CD4-positive, alpha-beta T cell treated with Interleukin-12 subunit alpha and Interleukin-12 subunit beta, for 1 hour (primary cell): ENCODE measurements around the gene SDC1.

Experiments used
- DNase-seq: peaks from one replicate; pipeline ENCODE4 v3.0.0-alpha.2; 2020

Gene SDC1

DNA sequence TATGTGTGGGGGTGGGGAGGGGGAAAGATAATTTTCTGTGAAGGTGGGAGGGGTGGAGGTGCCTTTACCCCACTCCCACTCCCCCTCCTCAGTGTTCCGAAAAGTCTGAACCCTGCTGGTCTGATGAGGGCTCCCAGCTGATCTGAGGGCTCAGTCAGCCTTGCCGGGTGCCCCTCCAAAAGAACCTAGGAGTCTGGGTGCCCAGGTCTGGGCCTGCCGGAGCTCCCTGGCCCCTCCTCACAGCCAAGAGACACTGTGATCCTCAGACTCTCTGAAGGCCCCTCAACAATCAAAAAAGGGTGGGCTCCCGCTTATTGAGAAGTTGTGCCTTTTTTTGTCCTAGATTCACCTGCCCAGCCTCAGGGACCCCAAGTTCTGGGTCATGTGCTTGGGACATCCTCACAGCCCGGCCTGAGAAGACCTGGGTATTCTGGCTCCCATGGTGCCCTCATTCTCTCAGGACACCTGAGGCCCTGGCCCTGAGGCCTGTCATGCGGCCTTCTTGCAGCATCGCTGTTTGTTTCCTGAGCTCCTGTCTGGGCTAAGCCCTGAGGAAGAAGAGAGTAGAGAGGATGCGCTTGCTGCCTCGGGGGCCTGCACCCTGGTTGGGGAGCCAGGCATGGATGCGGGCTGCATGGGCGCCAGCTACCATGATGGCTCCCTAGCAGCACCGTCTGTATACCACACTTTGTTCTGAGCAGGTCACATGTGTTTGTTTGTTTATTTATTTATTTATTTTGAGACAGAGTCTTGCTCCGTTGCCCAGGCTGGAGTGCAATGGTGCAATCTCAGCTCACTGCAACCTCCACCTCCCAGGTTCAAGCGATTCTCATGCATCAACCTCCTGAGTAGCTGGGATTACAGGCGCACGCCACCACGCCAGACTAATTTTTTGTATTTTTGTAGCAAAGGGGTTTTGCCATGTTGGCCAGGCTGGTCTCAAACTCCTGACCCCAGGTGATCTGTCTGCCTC, 44.0 kb downstream of the SDC1 start:
- DNase-seq: no peak

DNA sequence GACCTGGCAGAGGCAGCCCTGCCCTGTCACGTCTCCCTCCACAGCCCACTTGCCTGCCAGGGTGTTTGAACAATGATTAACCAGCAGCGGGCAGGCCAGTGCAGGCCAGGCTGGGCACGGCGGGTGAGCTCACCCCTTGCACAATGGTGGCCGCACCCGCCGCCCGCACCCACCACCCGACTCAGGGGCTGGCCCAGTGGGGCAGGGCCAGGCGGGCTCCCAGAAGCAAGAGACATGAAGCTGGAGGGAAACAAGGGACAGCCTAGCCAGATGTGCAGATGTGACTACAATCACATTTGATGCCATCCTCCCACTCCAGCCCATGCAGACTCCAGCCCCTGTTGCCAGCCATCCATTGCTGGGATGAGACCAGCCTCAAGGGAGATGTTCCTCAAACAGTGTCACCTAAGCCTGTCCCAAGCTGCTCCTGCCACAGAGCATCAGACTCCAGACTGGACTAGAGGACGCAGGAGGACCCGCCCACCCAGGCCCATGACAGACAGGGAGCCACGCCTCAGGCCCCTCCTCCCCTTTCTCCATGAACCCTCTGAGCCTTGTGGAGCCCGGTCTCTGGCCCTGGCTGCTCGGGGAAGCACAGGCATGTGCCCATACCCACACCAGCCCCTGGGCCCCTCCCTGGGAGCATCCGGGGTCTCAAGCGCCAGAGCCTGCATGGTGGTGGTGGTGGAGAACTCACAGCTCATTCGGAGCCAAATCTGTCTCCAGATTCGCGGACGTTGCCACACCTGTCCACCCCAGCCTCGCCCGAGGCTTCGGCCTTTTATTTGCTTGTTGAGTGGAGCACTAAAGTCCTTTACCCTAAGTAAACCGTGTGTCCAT, 45.0 kb downstream of the SDC1 start:
- no peak for DNase-seq

DNA sequence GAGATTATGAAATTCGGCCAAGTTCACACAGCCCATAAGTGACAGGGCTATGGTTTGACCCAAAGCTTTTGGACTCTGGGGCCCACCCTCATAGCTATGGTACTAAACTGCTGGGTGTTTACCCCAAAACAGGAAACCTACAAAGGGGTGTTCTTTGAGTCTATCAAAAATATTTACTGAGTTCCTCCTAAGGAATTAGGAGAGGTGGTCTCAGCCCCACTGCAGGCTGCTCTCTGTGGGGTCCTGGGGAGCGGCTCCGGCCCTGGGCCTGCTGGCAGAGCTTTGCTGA, 45.5 kb downstream of the SDC1 start:
- no peak for DNase-seq

DNA sequence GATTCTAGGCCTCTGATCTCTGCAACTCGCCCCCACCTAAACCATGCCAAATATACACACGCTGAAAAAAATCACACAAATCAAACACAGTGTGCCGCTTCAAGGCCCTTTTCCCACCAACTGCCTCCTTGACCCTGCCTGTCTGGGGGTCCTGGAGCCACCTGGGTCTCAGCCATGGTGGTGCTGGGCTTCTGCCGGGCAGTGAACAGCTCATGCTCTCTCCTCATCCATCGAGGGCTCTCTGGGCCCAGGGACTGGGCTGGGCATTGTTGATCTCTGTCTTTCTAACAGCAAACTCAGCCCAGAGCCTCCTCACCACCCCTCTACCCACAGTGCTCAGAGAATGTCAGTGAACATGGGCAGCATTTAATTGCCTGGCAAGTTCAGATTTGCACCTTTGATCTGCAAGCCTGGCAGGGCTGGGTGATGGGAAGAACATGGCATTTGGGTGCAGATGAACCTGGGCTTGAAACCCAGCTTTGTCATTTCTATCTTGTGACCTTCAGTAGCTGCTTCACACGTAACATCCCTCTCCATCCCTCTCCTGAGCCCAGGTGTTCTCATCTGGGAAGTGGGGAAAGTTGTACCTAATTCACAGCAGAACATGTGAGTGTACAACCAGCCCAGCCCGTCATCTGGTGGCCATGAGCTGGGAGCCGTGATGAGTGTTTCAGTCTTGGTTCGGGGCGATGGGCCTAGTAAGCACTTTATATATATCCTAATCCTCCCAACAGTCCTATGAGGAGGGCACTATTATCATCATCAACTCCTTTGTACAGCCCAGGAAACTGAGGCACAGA, 46.1 kb downstream of the SDC1 start:
- no peak for DNase-seq

DNA sequence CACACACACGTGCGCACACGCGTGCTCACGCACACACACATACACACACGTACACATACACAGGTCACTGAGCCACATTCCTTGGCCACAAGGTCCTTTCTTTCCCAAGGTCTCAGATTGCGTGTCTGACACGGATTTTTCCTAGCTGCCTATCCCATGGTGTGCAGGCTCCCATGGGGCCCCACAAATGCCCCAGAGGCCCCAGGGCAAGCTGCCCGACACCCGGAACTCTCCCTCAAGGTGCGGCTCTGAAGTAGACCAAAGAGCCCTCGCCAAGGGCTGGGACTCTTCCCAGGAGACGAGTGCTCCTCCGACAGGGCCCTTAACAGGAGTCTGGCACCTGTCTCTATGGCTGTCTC, 46.7 kb downstream of the SDC1 start:
- no peak for DNase-seq

DNA sequence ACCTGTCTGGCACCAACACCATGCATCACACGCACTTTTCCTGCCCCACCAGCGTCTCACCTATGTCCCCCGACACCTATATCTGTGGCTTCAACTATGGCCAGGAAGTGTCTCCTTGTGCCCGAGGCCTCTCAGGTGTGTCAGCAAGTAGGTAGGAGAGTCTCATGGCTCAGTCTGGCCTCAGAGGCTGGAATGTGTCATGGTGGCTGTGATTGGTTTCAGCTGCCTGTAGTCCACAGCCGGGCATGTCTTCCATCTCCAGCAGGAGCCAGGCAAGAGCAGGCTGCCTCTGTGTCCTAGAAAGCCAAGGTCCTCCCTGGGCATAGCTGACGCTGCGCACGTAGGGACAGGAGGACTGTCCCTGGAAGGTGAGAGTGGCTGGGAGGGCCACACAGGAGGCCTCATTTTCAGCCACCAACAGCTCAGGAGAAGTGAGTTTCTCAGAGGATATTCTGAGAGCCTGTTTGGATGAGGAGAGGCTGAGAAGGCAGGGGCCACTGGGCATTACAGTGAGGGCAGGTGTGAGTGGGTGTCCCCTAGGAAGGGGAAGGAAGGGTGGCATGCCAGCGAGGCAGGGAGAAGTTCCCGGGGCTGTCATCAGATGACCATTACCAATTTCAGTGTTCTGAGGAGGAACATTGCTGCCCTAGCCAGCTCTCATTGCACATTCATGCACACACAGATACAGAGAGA, 47.2 kb downstream of the SDC1 start:
- DNase-seq: no peak

DNA sequence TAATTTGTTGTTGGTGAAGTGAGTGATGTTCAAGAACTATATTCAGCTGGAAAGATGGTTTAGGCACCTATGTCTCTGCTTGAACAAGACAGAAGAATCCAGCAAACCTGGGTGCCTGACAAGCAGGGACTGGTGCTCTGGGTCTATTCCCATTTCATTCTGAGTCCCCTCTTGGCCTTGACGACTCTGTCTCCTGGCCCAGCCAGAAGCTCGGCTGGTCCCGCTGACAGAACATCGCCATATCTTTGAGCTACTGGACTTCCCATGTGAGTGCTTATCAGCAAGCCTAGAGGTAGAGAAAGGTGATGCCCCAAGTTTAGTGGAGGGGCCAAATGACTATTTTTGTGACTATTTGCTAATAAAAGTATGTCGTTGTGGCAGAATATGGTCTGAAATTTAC, 48.2 kb downstream of the SDC1 start:
- DNase-seq: no peak

DNA sequence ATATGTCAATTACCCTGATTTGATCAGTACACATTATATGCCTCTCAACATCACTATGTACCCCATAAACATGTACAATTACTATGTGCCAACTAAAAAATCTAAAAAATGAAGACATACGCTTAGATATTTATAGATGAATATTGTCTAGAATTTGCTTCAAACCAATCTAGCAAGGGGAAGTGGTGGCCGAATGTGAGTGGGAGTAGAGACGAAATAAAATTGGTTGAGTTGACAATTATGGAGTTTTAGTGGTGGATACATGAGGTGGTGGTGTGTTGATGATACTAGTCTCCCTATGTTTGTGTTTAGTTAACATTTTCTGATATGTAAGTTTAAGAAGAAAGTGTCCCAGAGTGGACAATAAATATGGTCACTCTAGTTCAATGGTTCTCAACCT, 49.0 kb downstream of the SDC1 start:
- DNase-seq: no peak

DNA sequence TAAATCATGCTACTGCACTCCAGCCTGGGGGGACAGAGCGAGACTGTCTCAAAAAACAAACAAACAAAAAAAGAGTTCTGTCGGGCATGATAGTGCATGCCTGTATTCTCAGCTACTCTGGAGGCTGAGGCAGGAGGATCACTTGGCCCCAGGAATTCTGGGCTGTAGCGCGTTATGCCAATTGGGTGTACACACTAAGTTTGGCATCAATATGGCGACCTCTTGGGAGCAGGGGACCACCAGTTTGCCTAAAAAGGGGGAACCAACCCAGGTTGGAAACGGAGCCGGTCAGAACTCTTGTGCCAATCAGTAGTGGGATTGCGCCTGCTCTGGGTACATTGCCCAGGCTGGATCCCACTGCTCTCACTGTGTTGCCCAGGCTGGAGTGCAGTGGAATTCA, 49.7 kb downstream of the SDC1 start:
- DNase-seq: no peak

DNA sequence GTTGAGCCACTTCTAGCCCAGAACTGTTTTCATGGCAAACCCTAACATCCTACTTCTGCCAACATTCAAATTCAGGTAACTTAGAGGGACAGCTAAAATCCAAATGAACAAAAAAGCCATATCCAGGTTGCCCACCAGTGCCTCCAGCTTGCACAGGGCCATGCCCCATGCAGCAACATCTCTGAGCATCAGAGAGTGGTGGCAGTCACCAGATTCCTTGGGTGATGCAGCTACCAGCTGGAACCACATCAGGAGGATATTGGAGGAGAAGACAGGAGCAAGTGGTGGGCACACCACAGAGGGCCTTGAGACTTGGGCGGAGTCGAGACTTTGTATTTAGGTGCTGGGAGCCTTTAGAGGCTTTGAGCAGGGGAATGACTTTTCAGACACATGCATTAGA, 50.5 kb downstream of the SDC1 start:
- no peak for DNase-seq

DNA sequence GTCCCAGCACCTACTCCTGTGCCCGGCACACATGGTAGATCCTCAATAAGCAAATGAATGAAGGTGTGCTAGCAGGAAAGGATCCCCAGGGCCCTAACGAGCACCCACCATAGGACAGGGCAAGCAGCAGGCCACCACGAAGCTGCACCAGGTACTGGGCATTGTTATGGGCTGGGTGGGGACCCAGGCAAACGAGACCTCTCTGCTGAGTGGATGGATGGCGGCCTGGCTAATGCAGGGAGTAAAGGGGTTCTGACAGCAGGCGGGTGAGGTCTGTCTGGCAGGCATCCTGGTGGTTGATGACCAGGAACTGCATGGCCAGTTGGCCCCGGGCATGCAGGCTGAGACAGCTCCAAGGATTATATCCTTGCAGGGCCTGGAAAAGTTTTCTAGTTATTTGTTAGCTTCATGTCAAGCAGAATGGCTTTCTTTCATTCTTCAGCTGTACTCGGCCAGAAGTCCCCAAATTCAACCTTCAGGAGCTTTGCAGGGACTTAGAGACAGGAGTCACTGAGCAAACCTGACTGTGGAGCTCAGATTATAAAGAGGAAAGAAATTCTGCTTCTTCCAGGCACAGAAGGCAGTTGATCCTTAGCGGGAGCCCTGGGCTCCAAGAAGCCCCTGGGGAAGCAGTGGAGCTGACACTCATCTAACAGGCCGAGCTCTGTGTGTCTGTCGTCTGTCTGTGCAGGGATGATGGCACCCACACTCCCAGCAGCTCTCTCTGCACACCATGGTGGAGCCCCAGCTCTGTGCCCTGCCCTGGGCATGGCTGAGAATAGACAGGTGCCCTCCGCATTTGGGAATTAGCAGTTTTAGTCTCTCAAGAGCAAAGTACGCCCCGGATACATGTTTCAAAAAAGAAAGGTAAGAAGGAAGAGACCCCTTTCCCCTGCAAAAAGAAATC, 51.2 kb downstream of the SDC1 start:
- no peak for DNase-seq

DNA sequence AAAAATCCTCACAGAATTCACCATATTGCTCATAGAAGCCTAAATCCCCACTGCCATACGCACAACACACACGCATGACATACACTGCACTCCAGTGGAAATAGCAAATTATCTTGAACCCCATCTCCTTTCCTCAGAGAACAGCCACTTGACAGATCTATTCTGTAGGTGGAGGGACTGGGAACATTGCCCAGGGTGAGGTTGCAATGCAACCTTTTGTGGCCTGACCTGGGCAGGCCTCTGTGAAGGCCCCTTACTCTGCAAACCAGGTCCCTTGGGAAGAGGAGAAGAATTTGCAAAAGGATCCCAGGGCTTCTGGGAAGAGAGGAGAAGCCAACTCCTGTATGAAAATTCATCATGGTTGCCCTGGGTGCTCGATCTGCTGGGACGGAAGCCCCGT, 51.9 kb downstream of the SDC1 start:
- DNase-seq: no peak

DNA sequence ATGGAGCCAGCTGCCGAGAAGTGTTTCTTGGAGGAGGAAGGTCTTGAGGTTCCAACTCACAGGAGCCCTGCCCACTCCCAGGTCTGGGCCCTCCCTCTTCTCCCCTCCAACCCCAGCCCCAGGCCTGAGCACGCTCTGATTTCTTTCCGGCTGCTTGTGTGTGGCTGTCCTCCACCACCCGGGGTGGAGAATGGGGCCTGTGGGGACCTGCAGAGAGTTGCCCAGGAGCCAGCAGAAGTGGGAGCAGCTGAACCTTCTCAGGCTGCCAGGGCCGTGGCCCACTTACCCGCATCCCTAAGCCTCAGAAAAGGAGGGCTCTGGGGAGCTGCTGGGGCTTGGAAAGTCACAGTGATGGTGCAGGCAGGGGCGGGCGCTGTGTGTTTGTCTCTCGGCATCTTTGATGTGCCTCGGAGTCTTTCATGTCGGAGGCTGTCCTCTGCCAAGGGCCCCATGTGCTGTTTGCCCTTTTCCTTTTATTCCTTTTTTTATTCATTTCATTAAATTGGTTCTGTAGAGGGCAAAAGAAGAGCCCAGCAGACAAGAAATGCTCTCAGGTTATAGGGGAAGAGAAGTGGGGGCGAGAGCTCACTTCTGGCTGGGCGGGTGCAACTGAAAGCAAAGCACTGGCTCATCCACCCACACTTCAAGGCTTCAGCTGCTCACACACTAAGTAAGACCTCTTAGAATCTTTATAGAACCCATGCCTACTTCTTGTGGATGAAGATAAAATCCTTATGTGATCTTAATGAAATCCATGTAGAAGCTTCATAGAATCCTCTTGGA, 52.5 kb downstream of the SDC1 start:
- DNase-seq: no peak

DNA sequence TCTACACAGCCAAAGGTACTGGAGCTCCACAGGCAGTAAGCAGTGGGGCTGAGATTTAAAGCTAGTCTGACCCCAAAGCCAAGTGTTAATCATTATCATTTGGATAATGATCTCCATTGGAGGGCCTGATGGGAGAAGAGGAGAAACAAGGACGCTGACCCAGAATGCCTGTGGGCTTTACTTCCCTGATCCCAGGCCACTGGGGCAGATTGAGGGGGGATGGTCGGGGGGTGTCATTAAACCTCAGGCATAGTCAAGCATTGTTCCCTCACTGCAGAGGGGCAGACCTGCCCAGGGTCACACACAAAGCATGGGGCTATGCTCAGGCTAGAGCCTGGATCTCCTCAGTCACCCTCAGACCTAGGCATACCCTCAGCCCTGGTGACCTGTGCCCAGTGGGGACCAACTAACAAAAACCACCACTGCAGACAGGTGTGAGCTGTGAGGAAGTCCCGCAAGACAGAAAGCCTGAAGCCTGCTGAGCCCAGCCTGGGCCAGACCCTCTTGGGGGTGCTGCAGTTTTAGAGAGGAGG, 53.4 kb downstream of the SDC1 start:
- DNase-seq: no peak

DNA sequence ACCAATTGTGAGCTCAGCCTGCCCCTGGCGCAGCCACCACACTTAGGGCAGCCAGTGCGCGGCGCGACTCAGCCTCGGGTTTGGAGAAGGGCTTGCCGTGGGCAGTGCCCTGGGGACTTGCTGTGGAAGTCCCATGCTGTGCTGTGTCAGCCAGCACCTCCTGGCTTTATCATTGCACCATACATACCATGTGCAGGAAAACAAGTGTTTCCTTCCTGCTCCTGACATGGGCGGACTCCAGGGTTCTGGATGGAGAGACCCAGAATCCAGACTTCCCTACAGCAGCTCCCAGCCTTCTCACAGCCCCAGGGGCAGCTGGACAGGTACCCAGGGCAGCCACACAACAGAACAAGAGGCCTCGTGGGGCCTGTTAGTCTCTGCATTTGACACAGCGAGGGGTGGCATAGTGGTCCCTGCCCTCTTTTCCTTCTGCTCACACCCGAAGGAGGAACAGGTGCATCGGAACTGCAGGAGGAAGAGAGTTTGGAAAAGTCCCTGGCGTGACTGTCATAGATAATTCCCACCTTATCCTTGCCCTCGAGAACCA, 54.2 kb downstream of the SDC1 start:
- DNase-seq: no peak

DNA sequence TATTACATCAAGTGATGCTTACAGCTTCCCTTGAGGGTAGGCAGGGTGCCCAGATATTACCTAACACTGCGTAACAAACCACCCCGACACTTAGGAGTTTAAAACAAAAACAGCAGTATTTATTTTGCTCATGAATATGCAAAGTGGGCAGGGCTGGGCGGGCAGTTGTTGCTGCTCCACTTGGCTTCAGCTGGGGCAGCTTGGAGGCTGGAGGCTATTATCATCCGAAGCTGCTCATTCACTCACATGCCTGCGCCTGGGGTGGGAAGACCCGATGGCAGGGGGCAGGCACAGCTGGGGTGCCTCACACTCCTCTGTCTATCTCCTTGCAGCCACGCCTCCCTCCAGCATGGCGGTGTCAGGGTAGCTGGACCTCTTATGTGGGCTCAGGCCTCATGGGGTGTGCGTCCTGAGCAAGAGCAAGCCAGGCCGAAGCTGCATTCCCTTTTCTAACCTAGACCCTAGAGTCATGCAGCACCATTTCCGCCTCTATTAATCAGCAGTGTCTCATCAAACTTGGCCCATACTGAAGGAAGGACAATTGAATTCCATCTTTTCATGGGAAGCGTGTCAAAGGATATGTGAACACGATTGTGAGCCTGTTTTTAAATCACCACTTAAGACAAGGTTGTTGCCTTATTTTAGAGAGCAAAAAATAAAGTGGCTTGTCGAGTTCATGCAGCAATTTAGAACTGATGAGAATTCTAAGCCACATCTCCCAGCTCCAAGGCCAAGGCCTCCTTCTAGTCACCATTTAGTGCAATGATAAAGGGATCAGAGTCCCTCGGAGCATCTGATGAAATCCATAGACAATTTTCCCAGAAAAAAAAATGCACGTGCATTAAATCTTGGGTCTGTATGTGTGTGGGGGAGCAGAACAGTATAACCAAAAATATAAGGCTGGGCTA, 54.9 kb downstream of the SDC1 start:
- no peak for DNase-seq

DNA sequence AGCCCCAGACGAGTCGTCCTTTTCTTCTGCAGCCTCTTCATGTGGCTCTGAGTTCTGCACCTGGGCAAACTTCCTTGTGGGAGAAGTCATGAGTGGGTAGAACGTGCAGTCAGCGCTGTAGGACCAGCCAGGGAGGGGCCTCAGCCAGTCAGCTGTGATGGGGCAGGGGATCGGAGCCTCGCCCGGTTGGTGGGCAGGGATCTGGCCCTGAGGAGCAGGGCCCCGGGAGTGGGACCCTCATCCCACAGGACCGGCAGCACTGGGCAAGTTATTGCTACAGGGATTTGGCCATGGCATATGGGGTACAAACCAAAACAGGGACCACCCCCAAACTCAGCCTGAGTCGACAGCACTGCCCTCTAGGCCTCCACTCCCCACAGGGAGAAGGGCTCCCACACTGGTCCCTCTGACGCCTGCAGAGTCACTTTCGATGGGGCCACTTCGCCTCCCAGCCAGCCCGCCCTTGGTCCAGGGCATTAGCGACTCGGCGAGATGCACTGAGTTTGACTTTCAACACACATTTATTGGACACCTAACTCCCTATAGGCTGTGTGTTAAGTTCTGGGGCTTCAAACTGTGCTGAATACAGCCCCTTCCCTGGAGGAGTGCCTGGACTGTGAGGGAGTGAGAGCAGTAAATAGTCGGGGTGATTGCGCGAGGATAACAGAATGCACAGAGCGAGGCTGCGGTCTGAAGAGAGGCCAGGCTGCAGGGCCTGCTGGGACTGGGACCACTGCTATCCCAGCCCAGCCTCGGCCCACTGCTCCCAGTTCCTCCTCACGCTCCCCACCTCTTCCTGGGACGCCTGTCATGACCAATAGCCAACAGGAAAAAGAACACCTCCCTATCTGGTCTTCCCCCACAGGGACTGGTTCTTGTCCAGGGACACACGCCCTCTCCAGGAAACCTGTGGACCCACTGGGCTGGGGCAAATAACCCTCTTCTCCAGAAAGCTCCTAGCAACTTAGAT, 55.9 kb downstream of the SDC1 start:
- no peak for DNase-seq
